ENCODE measurements around the gene LRPAP1. TPM values are rescaled to one million over a fixed set of nuclear protein-coding genes. Genes with fewer than 3 reads are reported as not detected.

LRPAP1 gene
- polyA plus RNA-seq, 1 donor (not counting 4 experiments of a cell fraction or from before 2014, with no cell fraction given), result 121 TPM

DNA sequence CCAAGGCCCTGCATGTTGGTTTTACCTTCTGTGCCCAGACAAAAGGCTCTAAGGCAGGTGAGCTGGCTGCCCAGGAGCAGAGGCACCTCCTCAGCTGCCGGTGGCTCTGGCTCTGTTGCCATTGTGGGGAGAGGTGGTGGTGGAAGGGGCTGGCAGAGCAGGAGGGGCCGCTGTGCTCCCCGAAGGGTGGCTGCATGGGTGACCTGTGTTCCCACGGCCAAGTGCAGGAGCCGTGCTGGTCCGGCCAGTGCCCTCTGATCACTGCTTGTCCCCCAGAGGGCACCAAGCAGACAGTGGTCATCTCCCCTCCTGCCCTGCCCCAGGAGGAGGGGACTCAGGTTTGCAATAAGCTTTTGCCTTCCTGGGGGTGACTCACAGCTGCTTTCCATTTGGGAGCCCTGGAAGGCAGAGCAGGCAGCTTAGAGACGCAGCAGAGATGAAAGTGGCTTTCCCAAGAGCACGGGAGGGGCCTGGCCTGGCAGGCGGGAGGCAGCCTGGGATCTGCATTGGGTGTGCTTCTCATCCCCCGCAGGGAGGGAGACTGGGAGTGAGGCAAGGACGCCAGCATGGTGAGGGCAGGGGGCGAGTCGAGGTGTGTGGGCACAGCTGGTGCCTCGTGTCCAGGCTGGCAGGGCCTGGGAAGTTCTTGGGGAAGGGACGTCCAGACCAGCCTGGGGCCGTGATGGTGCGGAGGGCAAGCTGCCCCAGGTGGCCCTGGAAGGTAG lies 40.4 kb downstream of the LRPAP1 start:
- no peak overlapping the region for H3K4me2 ChIP-seq (ENCODE audit: control insufficient read depth, extremely low read depth, insufficient read depth, low read depth, low read length)
- no peaks in the 10 kb centered on the region for H3K79me2 ChIP-seq (ENCODE audit: control insufficient read depth, insufficient read depth, low read length)
- H3K9me3 ChIP-seq (ENCODE audit: control insufficient read depth, low read depth, low read length), result no peaks in the 10 kb centered on the region
- FAIRE-seq (no peak), DNase-seq (ENCODE audit: low read depth, low spot score) (no peak)
- no peaks in the 10 kb centered on the region for H3K9me1 ChIP-seq (ENCODE audit: control insufficient read depth, extremely low read depth, insufficient read depth, low read length)
- peaks cover 44% of the 10 kb centered on the region for H3K27me3 ChIP-seq (ENCODE audit: control insufficient read depth, extremely low read depth, insufficient read depth, low read length)
- no peaks in the 10 kb centered on the region for H3K36me3 ChIP-seq (ENCODE audit: control insufficient read depth in 2 of 2, extremely low read depth in 1 of 2, insufficient read depth in 2 of 2, low read length in 2 of 2)
- H3K4me1 ChIP-seq (ENCODE audit: control insufficient read depth, extremely low read depth, insufficient read depth, low read length), result no peaks in the 10 kb centered on the region
- dilution Hi-C loops (cut with MboI; ENCODE audit: extremely low pct_ligation_motif_present, low sequenced_read_pairs), result no loop called here
- no peak overlapping the region for H2AFZ ChIP-seq (ENCODE audit: control insufficient read depth, low read length)
- no peak overlapping the region for H3K4me3 ChIP-seq (ENCODE audit: control insufficient read depth in 2 of 3, extremely low read depth in 1 of 3, insufficient read depth in 2 of 3, low read depth in 1 of 3, low read length in 3 of 3)
- no peak overlapping the region for H3K27ac ChIP-seq (ENCODE audit: control insufficient read depth, insufficient read depth, low read length)
- no peak for TF ChIP-seq EZH2 (IDR thresholded peaks at IDR 0.05; ENCODE audit: low read length)
- TF ChIP-seq, protein P1, sequence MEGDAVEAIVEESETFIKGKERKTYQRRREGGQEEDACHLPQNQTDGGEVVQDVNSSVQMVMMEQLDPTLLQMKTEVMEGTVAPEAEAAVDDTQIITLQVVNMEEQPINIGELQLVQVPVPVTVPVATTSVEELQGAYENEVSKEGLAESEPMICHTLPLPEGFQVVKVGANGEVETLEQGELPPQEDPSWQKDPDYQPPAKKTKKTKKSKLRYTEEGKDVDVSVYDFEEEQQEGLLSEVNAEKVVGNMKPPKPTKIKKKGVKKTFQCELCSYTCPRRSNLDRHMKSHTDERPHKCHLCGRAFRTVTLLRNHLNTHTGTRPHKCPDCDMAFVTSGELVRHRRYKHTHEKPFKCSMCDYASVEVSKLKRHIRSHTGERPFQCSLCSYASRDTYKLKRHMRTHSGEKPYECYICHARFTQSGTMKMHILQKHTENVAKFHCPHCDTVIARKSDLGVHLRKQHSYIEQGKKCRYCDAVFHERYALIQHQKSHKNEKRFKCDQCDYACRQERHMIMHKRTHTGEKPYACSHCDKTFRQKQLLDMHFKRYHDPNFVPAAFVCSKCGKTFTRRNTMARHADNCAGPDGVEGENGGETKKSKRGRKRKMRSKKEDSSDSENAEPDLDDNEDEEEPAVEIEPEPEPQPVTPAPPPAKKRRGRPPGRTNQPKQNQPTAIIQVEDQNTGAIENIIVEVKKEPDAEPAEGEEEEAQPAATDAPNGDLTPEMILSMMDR (optimal IDR thresholded peaks at IDR 0.05 in 1 of 3, IDR thresholded peaks at IDR 0.05 in 1 of 3, conservative IDR thresholded peaks at IDR 0.05 in 1 of 3; ENCODE audit: extremely low read depth in 1 of 3, insufficient read depth in 2 of 3, low read length in 3 of 3), result no peak
- H4K20me1 ChIP-seq (ENCODE audit: control insufficient read depth, extremely low read depth, insufficient read depth, low read length), result peaks cover 7% of the 10 kb centered on the region
- no peak overlapping the region for H3K9ac ChIP-seq (ENCODE audit: control insufficient read depth, extremely low read depth, insufficient read depth, low read length)

DNA sequence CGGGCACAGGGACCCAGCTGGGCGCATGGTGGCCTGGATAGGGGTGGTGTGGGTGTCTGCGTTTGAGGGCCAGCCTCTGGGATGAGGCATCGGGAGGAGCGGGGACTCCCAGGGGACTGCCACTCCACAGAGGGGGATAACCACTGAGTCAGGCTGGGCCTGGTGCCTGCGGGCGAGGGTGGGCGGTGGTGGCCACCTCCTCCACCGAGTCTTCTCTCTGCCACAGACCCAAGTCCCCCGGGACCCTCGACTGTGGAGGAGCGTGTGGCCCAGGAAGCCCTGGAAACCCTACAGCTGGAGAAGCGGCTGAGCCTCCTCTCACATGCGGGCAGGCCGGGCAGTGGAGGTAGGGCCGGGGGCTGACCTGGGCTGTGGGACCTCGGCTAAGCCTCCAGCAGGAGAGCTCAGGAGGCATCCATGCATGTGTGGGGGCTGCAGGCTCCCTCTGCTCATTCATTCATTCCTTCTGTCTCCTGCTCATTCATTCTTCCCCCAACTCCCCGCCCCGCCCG lies 42.7 kb downstream of the LRPAP1 start:
- TF ChIP-seq, protein P1 (optimal IDR thresholded peaks at IDR 0.05 in 1 of 3, IDR thresholded peaks at IDR 0.05 in 1 of 3, conservative IDR thresholded peaks at IDR 0.05 in 1 of 3; ENCODE audit: extremely low read depth in 1 of 3, insufficient read depth in 2 of 3, low read length in 3 of 3), result no peak
- TF ChIP-seq EZH2 (IDR thresholded peaks at IDR 0.05; ENCODE audit: low read length), result no peak
- Histone ChIP-seq H3K9ac (ENCODE audit: control insufficient read depth, extremely low read depth, insufficient read depth, low read length) (no peak overlapping the region), H3K4me2 (ENCODE audit: control insufficient read depth, extremely low read depth, insufficient read depth, low read depth, low read length) (no peak overlapping the region), H4K20me1 (ENCODE audit: control insufficient read depth, extremely low read depth, insufficient read depth, low read length) (peaks cover 3% of the 10 kb centered on the region), H3K27ac (ENCODE audit: control insufficient read depth, insufficient read depth, low read length) (no peak overlapping the region), H3K4me3 (ENCODE audit: control insufficient read depth in 2 of 3, extremely low read depth in 1 of 3, insufficient read depth in 2 of 3, low read depth in 1 of 3, low read length in 3 of 3) (no peak overlapping the region), H3K36me3 (ENCODE audit: control insufficient read depth in 2 of 2, extremely low read depth in 1 of 2, insufficient read depth in 2 of 2, low read length in 2 of 2) (no peaks in the 10 kb centered on the region), H3K4me1 (ENCODE audit: control insufficient read depth, extremely low read depth, insufficient read depth, low read length) (peaks cover 13% of the 10 kb centered on the region), H3K9me1 (ENCODE audit: control insufficient read depth, extremely low read depth, insufficient read depth, low read length) (no peaks in the 10 kb centered on the region), H2AFZ (ENCODE audit: control insufficient read depth, low read length) (no peak overlapping the region), H3K79me2 (ENCODE audit: control insufficient read depth, insufficient read depth, low read length) (no peaks in the 10 kb centered on the region), H3K9me3 (ENCODE audit: control insufficient read depth, low read depth, low read length) (no peaks in the 10 kb centered on the region), H3K27me3 (ENCODE audit: control insufficient read depth, extremely low read depth, insufficient read depth, low read length) (peaks cover 31% of the 10 kb centered on the region)
- DNase-seq (ENCODE audit: low read depth, low spot score), result no peak
- dilution Hi-C loops (cut with MboI; ENCODE audit: extremely low pct_ligation_motif_present, low sequenced_read_pairs), result no loop called here
- FAIRE-seq, result no peak

Data from keratinocyte (primary cell).